ENCODE measurements around the gene TLR6. TPM values are rescaled to one million over a fixed set of nuclear protein-coding genes. Genes with fewer than 3 reads are reported as not detected.

Gene TLR6
- total and polyA plus RNA-seq, 11 donors, result 0.15 to 9.8 (median 1.2) TPM

- H3K27me3 ChIP-seq, result no peaks in the 10 kb centered on the region
- no peak for TF ChIP-seq POLR2A (IDR thresholded peaks at IDR 0.05)
- TF ChIP-seq CTCF (IDR thresholded peaks at IDR 0.05), result no peak
- DNase-seq (no peak), ATAC-seq (no peak)
- H3K27ac ChIP-seq, result no peak overlapping the region
- WGBS, 4 donors, result 72 to 81% (median 78%) methylated on average over 6 of the region's 6 CpGs
- H3K36me3 ChIP-seq, result peaks cover 0 to 6% (median 0%) of the 10 kb centered on the region in 9 donors
- no peak overlapping the region for H3K4me3 ChIP-seq
- intact Hi-C loops (cut with DNase I), result loop anchor here in 3 of 10 donors (10.0 kb wide), 3 partner anchors 111 to 801 kb away; no protein-coding TSS in a partner anchor
- H3K4me1 ChIP-seq, result peaks cover 0 to 29% (median 15%) of the 10 kb centered on the region in 12 donors
- H3K9me3 ChIP-seq, result no peaks in the 10 kb centered on the region
Measured at GRCh38 chr4:38865445-38865844, 8.8 kb upstream of the TLR6 start.

- ATAC-seq (no peak), DNase-seq (no peak)
- no peak overlapping the region for H3K4me3 ChIP-seq
- peaks cover 0 to 28% (median 0%) of the 10 kb centered on the region in 12 donors for H3K4me1 ChIP-seq
- TF ChIP-seq POLR2A (IDR thresholded peaks at IDR 0.05) (no peak), CTCF (IDR thresholded peaks at IDR 0.05) (no peak)
- intact Hi-C loops (cut with DNase I), result loop anchor here in 3 of 10 donors (10.0 kb wide), 3 partner anchors 107 to 797 kb away; no protein-coding TSS in a partner anchor
- 81 to 87% (median 82%) methylated on average over 4 of the region's 4 CpGs for WGBS, 4 donors
- no peak overlapping the region for H3K27ac ChIP-seq
- H3K36me3 ChIP-seq, result no peaks in the 10 kb centered on the region
- H3K27me3 ChIP-seq, result no peaks in the 10 kb centered on the region
- H3K9me3 ChIP-seq, result no peaks in the 10 kb centered on the region
Measured at GRCh38 chr4:38861791-38862190, 5.2 kb upstream of the TLR6 start.

GRCh38 chr4:38860788-38861424, 4.3 kb upstream of the TLR6 start:
- H3K4me1 ChIP-seq, result peaks cover 0 to 35% (median 0%) of the 10 kb centered on the region in 12 donors
- no peak for ATAC-seq
- no peaks in the 10 kb centered on the region for H3K27me3 ChIP-seq
- H3K4me3 ChIP-seq, result no peak overlapping the region
- 31 to 41% (median 35%) methylated on average over 5 of the region's 5 CpGs for WGBS, 4 donors
- no peaks in the 10 kb centered on the region for H3K9me3 ChIP-seq
- H3K27ac ChIP-seq, result no peak overlapping the region
- intact Hi-C loops (cut with DNase I), result loop anchor here in 3 of 10 donors (10.0 kb wide), 3 partner anchors 106 to 796 kb away; no protein-coding TSS in a partner anchor
- DNase-seq, result peak in 1 of 5 donors; percentile 39
- H3K36me3 ChIP-seq, result no peaks in the 10 kb centered on the region
- TF ChIP-seq POLR2A (IDR thresholded peaks at IDR 0.05), result no peak
- peak; percentile 41 to 90 (median 62) for TF ChIP-seq CTCF (IDR thresholded peaks at IDR 0.05)

GRCh38 chr4:38859501-38859900, 2.9 kb upstream of the TLR6 start:
- TF ChIP-seq CTCF (IDR thresholded peaks at IDR 0.05), result no peak
- no peak for TF ChIP-seq POLR2A (IDR thresholded peaks at IDR 0.05)
- no peaks in the 10 kb centered on the region for H3K27me3 ChIP-seq
- DNase-seq (no peak), ATAC-seq (no peak)
- no peaks in the 10 kb centered on the region for H3K9me3 ChIP-seq
- H3K36me3 ChIP-seq, result no peaks in the 10 kb centered on the region
- H3K4me1 ChIP-seq, result peaks cover 0 to 35% (median 0%) of the 10 kb centered on the region in 12 donors
- WGBS, 4 donors, result 96 to 97% (median 96%) methylated on average over 7 of the region's 7 CpGs
- no peak overlapping the region for H3K4me3 ChIP-seq
- peak overlapping the region in 1 of 12 donors; percentile 92 for H3K27ac ChIP-seq
- intact Hi-C loops (cut with DNase I), result loop anchor here in 6 of 10 donors (5.0 to 10.0 kb wide), 3 partner anchors 97 to 685 kb away; no protein-coding TSS in a partner anchor

Measured in heart left ventricle (tissue), 16 donors.